HG03025 (cell line): Measurements from ENCODE around the gene MAU2.
"Not testable (repeated sequence)": the region's sequence is repeated elsewhere in the genome, so short reads cannot be mapped to it uniquely, and the experiment has no call there.

Experiments
- ATAC-seq: cut with Tn5 transposase; IDR thresholded peaks from one replicate; pipeline ENCODE4 v1.9.1; 2021; ENCODE audit warnings: mild to moderate bottlenecking, moderate library complexity; ENCODE audit not compliant: unreplicated experiment, low FRiP score

Gene MAU2

DNA sequence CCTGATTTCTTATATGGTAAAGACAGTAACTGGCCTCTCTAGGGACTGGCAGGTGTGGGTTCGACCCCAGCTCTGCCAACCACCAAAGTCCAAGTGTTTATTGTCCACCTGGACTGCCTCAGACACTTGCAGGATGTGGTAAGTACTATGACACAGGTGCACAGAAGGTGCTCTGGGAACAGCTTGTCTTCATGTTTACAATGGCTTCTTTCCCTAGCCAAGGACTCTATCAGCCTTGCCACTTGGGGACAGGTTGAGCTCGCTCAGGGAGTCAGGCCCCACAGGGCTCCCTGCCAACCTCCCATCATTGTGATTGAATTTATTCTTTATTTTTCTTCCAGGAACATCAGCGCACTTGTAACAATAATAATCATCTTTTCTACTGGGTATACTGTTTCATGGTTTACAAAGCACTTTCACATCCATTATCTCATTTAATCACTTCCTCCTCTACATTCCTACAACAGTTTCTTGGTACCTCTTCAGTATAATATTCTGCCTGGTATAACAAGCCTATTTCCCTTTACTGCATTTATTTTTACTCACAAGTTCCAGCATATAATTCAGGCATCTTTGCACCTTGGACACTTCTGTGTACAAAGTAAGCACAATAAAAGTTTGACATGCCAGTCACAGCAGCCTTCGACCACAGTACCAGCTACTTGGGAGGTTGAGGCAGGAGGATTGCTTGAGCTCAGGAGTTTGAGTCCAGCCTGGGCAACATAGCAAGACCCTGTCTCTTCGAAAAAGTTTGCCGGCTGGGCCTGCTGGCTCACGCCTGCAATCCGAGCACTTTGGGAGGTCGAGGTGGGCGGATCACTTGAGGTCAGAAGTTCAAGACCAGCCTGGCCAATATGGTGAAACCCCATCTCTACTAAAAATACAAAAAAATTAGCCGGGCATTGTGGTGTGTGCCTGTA, 60.6 kb downstream of the MAU2 start:
- no peak for ATAC-seq

DNA sequence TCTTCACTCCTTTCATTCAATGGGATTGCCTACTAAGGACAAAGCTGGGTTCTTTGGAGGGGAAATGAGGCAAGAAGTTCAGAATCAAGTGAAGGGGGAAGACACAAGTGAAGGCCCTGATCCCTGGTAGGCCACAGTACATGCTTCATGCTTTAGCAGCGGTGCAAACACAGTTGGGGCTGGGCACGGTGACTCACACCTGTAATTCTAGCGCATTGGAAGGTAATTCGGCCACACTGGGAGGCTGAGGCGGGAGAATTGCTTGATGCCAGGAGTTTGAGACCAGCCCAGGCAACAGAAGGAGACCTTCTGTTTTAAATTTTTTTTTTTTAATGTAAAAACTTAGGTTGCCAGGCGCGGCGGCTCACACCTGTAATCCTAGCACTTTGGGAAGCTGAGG, 61.5 kb downstream of the MAU2 start:
- ATAC-seq, result no peak

DNA sequence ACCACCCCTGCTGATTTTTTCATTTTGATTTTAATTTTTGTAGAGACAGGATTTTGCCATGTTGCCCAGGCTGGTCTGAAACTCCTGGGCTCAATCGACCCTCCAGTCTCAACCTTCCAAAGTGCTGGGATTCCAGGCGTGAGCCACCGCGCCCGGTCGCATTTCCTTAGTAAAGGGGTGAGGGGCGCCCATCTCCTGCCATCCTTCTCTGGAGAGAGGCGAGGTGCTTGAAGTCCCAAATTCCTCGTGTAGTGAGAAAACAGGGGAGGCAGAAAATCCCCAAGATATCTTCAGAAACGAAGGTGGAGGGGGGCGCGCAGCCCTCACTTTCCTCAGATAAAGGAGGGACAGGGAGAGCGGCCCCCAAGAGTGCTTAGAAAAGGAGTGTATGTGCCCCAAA, 63.9 kb downstream of the MAU2 start:
- no peak for ATAC-seq

DNA sequence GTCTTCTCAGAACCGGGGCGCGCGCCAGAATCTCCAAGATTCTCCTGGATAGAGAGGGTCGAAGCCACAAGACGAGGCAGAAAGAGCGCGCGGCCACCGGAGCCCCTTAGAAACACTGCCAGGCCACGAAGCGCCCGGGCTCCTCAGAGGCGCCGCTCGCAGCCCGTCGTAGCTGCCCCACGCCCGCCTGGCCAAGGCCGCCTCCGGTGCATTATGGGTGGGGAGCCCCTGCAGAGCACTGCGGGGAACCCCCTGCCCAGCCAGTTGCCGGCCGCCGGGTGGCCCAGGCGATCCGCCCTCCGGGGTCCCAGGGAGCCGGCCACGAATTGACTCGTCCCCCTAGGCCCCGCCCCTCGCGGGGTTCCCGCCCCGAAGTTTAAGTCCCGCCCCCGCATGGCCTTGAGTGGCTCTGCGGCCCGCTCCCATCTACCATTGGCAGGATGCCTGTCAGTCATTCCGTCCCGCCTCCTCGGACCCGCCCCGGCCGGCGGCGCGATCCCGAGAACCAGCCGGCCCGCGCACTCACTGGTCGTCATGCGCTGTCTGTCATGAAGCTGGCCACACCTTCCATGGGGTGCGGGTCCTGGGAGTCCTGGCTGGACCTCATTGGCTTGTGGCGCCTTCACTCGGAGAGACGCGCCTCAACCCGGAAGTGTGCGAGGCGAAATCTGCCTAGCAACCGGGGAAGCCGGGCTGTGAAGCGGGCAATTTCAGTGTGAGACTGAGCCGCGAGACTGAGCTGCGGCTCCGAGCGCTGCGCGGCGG, 64.7 kb downstream of the MAU2 start:
- peak; percentile 88 for ATAC-seq

DNA sequence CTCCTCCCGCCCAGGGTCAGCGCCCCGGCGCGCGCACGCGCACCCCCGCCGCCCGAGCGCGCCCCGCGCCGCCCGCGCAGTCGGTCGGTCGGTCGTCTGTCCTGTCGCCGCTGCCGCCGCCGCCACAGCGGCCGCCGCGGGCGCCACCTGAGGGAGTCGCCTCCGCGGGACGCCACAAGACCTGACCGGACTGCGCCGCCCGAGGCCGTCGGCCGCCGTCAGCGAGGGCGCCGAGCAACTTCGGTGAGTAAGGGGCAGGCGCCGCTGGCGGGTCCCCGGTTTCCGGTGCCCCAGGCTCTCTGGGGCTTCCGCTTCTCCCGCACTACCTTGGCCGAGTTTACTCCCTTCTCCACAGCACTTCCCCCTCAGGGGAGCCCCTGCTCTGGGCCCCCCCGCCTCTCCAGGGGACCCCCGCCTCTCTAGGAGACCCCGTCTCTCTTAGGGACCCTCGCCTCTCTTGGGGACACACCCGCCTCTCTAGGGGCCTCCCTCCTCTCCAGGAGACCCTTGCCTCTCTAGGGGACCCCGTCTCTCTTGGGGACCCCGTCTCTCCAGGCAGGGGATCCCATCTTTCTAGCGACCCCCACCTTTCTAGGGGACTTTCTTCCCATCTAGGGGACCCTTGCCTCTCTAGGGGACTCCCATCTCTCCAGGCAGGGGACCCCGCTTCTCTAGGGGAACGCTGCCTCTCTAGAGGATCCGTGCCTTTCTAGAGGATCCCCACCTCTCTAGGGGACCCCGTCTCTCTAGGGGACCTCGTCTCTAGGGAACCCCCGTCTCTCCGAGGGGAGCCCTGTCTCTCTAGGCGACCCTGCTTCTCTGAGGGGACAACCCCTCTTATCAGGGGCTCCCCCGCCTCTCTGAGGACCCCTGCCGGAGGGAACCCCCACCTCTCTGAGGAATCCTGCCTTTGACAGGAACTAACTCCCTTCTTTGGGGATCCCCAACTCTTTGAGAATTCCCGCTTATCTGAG, 65.6 kb downstream of the MAU2 start:
- ATAC-seq, result peak; percentile 25

DNA sequence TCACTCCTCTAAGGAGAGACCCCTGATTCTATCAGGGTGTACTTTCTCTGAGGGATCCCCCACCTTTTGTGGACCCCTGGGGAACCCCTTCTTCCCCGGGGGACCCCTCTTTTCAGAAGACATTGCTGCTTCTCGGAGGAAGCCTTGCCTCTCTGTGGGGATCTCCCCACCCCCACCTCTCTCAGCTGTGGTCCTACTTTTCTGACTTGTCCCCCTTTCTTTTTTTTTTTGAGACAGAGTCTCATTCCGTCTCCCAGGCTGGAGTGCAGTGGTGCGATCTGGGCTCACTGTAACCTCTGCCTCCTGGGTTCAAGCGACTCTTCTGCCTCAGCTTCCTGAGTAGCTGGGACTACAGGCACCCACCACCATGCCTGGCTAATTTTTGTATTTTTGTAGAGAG, 66.5 kb downstream of the MAU2 start:
- ATAC-seq, result no peak

DNA sequence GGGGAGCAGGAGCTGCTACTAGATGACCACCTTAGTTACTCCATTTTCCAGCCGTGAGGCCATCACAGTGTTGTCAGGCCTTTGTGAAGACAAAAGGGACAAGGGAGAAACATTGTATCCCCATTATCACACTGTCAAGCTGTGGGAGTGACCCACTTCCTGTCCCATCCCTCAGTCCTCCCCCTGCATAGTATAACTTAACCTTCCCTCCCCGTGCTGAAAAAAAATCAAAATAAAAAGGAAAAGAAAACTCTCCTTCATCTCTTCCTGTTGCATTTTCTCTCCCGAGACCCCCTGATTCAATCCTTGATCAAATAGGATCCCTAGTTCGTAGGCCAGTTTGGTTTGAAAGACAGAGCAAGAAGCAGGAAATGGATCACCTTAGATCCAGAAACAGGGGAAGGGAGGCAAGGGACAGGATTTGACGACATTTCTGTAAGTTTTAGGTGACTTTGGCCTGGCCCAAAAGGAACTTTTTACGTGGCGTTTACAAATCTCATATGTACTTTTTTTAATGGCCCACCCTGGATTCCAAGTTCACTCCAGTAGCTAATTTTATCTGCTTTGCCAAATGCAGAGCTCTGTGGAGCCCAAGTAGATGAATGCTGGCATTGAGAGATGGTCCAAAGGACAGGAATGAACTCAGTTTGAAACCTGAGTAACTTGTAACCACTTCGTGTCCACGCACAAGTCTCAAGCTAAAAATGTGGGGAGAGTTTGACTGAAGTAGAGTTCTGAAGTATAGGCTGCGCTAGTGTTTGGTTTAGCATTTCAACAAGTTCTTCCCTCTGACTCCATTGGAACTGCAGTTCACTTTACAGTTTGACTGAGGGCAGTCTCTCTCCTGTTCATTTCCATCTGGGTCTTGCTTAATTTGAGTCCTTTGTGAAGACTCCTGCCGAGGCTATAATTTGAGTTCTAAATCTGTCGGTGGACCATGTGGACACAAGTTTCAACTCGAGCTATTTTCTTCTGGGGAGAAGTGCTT, 68.2 kb downstream of the MAU2 start:
- ATAC-seq, result no peak

DNA sequence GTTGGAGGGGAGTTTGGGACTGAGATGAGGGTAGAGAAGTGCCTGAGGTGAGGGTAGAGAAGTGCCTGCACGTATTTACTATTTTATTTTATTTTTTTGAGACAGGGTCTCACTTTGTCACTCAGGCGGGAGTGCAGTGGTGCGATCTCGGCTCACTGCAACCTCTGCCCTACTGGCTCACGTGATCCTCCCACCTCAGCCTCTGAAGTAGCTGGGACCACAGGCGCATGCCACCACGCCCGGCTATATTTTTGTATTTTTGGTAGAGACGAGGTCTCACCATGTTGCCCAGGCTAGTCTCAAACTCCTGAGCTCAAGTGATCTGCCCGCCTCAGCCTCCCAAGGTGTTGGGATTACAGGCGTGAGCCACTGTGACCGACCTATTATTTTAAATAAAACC, 69.1 kb downstream of the MAU2 start:
- not testable (repeated sequence) for ATAC-seq

DNA sequence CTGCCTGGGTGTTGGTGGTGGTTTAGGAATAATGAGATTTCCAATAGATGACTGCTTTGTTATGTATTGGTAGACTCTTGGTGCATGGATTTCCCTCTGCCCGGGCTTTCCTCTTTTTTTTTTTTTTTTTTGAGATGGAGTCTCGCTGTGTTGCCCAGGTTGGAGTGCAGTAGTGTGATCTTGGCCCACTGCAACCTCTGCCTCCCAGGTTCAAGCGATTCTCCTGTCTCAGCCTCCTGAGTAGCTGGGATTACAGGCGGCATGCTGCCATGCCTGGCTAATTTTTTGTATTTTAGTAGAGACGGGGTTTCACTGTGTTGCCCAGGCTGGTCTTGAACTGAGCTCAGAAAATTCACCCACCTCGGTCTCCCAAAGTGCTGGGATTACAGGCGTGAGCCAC, 73.7 kb downstream of the MAU2 start:
- ATAC-seq, result not testable (repeated sequence)

DNA sequence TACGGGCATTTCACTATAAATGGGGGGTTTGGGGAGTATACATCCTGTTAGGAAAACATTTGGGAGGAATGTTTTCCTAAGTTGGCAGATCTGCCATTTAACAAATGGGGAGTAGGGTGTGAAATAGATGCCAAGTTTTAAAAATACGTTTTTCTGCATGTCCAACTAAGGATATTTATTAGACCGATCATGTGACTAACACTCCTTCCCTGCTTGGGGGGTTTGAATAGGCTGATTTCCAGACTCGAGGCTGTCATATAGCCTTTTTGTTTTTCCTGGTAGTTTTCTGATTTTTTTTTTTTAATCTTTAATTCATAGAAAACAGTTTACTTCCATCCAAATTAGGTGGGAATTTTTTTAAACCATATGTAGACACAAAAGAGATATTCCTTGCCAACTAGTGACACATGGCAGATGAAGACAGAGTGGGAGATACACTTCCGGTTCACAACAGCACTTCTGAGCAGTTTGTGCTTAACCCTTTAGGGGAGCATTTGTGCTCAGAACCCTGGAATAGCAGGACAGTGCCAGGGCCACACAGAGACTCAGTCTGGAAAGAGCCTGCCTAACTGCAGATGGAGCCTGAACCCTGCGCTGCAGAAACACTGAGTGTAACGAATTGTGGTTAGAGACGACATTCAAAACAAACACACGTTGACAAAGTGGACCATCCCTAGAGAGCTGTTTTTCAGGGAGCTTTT, 79.3 kb downstream of the MAU2 start:
- ATAC-seq, result no peak

DNA sequence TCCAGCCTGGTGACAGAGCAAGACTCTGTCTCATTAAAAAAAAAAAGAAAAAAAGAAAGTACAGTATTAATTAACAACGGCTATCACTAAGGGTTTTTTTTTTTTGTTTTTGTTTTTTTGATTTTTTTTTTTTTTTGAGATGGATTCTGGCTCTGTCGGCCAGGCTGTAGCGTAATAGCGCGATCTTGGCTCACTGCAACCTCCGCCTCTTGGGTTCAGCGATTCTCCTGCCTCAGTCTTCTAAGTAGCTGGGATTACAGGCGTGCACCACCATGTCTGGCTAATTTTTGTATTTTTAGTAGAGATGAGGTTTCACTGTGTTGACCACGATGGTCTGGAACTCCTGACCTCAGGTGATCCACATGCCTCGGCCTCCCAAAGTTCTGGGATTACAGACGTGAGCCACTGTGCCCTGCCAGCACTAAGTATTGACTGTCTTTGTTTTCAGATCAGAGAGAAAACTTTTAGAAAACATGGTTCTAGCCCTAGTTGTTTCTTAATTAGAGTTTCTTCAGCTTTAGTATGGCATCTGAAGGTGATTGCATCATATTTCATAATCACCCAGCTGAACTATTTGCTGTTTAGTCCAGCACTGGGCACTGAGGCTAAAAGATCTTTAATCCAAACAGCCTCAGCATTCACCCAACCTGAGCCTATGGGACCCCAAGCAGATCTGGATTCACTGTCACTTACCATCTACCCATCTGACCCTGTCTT, 82.2 kb downstream of the MAU2 start:
- ATAC-seq, result no peak

DNA sequence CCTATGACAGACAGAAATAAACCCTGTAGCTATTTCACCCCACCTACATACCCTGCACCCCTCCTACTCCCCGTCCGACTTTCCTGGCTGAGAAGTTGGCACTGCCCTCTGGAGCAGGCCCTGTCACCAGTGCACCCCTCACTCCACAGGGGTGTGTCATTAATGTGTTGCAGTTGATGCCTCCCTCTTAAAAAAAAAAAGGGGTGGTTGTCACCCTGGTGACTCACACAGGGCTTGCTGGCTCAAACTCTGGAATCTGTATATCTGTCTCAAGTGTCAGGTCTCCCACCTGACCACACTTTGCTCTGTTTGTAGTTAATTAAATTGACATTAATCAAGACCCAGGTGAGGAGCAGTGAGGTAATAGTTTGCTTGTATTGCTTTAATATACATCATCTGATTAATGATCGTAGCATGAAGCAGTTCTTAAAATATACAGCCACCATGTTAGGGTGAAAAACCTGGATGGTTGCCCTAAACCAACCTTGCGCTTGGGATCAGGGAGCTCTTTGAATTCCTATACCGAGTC, 82.8 kb downstream of the MAU2 start:
- no peak for ATAC-seq

DNA sequence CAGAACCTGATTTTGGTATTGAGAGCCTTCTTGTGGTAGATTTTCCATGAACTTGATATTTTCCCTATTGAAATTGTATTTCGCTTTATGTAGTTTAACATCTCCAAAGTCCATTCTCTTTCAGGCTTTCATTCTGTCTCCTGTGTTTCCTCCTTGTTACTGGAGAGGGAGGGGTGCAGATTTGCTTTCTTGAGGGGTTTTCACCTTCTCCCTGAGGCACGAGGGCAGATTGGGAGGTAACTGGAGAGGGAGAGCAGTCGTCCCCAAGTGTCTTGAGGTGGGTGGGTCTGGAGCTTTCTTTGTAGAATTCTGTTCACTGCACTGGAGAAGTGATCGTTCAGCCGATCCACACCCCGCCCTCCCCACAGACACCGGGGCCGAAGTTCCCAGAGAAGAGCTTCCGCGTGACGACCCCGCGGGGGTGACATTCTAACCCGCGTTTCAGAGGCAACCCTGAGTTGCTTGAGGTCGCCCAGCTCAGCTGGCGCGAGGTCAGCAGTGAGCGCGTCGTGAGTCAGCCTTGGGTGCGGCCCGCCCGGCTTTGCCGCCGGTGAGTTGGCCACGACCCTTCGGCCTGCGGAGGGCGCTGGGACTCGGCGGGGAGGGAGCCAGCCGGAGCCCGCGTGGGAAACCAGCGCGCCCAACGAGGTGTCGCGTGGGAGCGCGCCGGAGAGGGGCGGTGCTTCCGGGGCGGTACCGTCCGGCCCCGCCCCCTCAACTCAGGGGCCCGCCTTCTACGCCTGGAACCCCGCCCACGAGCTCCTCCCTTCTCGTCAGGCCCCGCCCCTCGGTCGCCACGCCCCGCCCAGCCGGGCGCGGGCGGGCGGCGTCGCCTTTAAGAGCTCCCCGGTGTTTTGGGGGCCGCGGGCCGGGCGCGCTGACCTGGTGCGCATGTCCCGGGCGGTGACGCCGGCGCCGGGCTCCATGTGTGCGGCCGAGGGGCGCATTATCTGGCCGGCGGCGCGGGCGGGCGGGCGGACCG, 84.5 kb downstream of the MAU2 start, which contains the start of gene GATAD2A:
Gene GATAD2A, plus strand, starts transcription at position 797 of the 982 bp plus-strand sequence. CDS start 59,671 bp downstream, outside the sequence.
- peak; percentile 66 for ATAC-seq

DNA sequence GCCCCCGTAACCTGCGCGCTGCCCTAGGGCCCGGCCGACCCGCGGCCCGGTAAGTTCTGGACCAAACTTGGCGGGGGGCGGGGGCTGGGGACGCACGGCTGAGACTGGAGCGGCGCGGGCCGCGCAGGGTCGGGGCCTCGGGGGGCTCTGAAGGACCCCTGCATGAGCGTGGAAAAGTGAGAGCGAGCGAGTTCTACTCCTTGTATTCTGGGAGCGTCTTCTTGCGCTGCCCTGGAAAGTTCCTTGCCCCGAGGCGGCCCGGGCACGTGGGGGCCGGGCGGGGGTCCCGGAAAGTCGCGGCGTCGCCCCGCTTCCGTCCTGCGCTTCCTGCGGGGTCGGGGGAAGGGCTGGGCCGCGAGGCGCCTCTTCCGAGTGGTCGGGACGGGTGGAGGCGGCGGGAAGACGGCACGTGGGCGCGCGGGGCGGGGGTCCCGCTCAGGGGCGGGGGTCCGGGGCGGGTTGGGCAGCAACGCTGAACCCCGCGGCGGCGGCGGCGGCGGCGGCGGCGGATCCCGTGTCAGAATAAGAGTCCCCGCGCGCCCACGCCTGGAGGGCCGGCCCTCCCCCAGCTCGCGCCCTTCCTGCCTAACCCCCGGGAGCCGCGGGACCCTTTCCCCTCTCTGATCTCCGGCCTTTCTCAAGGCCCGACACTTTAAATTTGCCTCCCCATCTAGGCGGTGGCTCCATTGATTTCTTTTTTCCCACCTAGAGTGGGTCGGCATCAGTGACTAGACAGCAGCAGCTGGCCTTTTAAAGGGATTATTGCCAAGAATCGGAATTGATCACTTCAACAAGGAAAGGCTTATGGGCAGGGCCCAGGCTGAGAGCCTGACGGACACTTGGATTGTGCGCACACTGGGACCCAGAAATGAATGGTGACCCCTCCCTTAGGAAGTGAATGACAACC, 85.6 kb downstream of the MAU2 start:
- no peak for ATAC-seq

DNA sequence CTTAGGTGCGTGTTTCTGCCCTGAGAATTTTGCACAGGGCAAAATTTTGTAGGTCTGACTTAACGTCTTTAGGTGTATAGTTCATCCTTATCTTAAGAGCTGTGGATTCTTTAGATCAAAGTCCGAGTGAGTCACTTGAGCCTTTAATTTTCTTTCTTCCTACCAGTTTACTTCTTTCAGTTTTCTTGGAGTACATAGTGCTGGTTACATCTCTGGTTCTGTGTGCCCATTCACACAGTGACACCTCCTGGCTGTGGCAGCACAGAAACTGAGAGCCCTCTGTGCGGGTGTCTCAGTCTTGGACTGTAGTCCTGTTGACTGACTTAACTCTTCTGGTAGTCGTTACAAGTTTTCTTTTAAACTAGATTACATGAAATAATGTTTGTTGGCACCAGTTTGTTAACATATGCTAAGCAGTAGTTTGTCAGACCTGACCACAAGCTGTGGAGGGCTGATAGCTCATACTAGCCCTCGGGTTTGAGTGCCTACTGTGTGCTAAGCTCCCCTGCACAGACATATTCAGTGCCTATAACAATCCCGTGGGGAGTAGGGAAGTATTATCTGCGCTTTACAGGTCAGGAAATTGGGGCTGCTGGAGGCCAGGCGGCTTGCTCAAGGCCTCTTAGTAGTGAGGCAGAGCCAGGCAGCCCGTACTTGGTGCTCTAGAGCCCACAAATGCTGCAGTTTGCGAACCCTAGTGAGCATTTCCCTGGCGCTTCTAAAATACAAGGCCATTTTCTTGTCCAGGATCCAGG, 86.4 kb downstream of the MAU2 start:
- no peak for ATAC-seq
